B cell (primary cell): ENCODE results near the gene CNR2. TPM values are rescaled to one million over a fixed set of nuclear protein-coding genes. Genes with fewer than 3 reads are reported as not detected.

Experiments
- ATAC-seq: fragments of 200-7000 bp; cut with Tn5 transposase; one replicate; pipeline ENCODE4 v1.10.0; 2021; ENCODE audit warnings: low read depth, mild to moderate bottlenecking, moderate number of reproducible peaks, moderate library complexity
- CTCF ChIA-PET: fragments of 350-600 bp; sonication (Branson Sonifier 250); formaldehyde crosslinking; loops from one replicate; lab custom pipeline; 2021; ENCODE audit warnings: antibody characterized with exemption, inconsistent platforms; lab: Charles Lee
- POLR2A ChIA-PET: fragments of 350-600 bp; sonication (Branson Sonifier 250); formaldehyde crosslinking; loops from one replicate; lab custom pipeline; 2021; ENCODE audit warnings: antibody characterized with exemption; lab: Charles Lee
- DNase-seq: peaks from one replicate; pipeline ENCODE4 v3.0.0; 2013
- H2AFZ ChIP-seq: 2 replicates; pipeline ENCODE4 v1.6.1; 2012; ENCODE audit warnings: mild to moderate bottlenecking, low read depth, low read length; ENCODE audit not compliant: insufficient read depth, poor library complexity, severe bottlenecking
- H3K27ac ChIP-seq, 2 donors: 1 replicate in 1 of 2; 2 replicates in 1 of 2; pipeline ENCODE4 v1.5.1; 2012 to 2013; ENCODE audit warnings: low read length in 2 of 2, mild to moderate bottlenecking in 2 of 2, moderate library complexity in 1 of 2
- H3K27me3 ChIP-seq, 4 experiments: fragments of 200-600 bp in 1 of 4; sonication (generic) in 1 of 4; replicated peaks in 1 of 4; 1 replicate in 2 of 4; 2 replicates in 2 of 4; pipeline versions ENCODE4 v1.6.1 to v1.7.0; 2013 to 2016; ENCODE audit warnings: low read length in 3 of 4, mild to moderate bottlenecking in 2 of 4, mixed read lengths in 1 of 4, moderate library complexity in 1 of 4; ENCODE audit not compliant: insufficient read depth in 4 of 4, control insufficient read depth in 3 of 4; ENCODE audit errors: control extremely low read depth in 1 of 4
- H3K36me3 ChIP-seq, 2 experiments: replicated peaks in 1 of 2; 1 replicate in 1 of 2; 2 replicates in 1 of 2; pipeline versions ENCODE4 v1.6.1 to v1.7.1; 2013; ENCODE audit warnings: low read length in 1 of 2; ENCODE audit not compliant: insufficient read depth in 2 of 2, control insufficient read depth in 1 of 2; ENCODE audit errors: control extremely low read depth in 1 of 2, extremely low read depth in 1 of 2
- H3K4me1 ChIP-seq, 2 donors: fragments of 200-600 bp in 1 of 2; sonication (generic) in 1 of 2; 1 replicate in 1 of 2; 2 replicates in 1 of 2; pipeline versions ENCODE4 v1.5.1 to v1.6.1; 2013 to 2017; ENCODE audit warnings: low read length in 2 of 2; ENCODE audit not compliant: control insufficient read depth in 2 of 2, insufficient read depth in 2 of 2
- H3K4me2 ChIP-seq: replicated peaks from 2 replicates; pipeline ENCODE3; 2012; ENCODE audit warnings: mild to moderate bottlenecking, low read depth, low read length; ENCODE audit not compliant: poor library complexity, severe bottlenecking
- H3K4me3 ChIP-seq, 5 experiments: fragments of 200-600 bp in 1 of 5; sonication (generic) in 1 of 5; 1 replicate in 3 of 5; 2 replicates in 2 of 5; pipeline versions ENCODE4 v1.5.1 to v1.7.0; 2011 to 2016; ENCODE audit warnings: low read length in 4 of 5, mild to moderate bottlenecking in 4 of 5, low read depth in 2 of 5, control low read depth in 1 of 5, moderate library complexity in 1 of 5; ENCODE audit not compliant: insufficient read depth in 1 of 5; ENCODE audit errors: control extremely low read depth in 1 of 5, extremely low read depth in 1 of 5
- H3K79me2 ChIP-seq: fragments of 200-600 bp; sonication (generic); one replicate; pipeline ENCODE4 v1.6.0; 2016; ENCODE audit warnings: low read length; ENCODE audit not compliant: control insufficient read depth, insufficient read depth
- H3K9ac ChIP-seq: fragments of 200-600 bp; sonication (generic); 2 replicates; pipeline ENCODE4 v1.6.1; 2017; ENCODE audit warnings: mild to moderate bottlenecking, low read length, moderate library complexity
- H3K9me3 ChIP-seq, 3 donors: one replicate each; pipeline versions ENCODE4 v1.6.1 to v1.7.1; 2013; ENCODE audit warnings: low read length in 2 of 3; ENCODE audit not compliant: control insufficient read depth in 2 of 3, insufficient read depth in 1 of 3; ENCODE audit errors: control extremely low read depth in 1 of 3
- H4K20me1 ChIP-seq: 2 replicates; pipeline ENCODE4 v1.6.0; 2012; ENCODE audit warnings: mild to moderate bottlenecking, low read length; ENCODE audit not compliant: insufficient read depth, control insufficient read depth, poor library complexity, severe bottlenecking
- H3K27ac Mint-ChIP-seq: one replicate; pipeline ENCODE4 v1.8.0; 2021; ENCODE audit warnings: mixed read lengths
- H3K27me3 Mint-ChIP-seq: one replicate; pipeline ENCODE4 v1.8.0; 2021; ENCODE audit warnings: mixed read lengths
- H3K4me1 Mint-ChIP-seq: one replicate; pipeline ENCODE4 v1.8.0; 2021; ENCODE audit warnings: mixed read lengths
- H3K4me3 Mint-ChIP-seq: one replicate; pipeline ENCODE4 v1.8.0; 2021; ENCODE audit warnings: mixed read lengths
- H3K9me3 Mint-ChIP-seq: one replicate; pipeline ENCODE4 v1.8.0; 2022; ENCODE audit warnings: mixed read lengths; ENCODE audit not compliant: insufficient read depth
- CTCF ChIP-seq: fragments of 200-600 bp; IDR thresholded peaks from one replicate; pipeline ENCODE4 v1.8.0; 2022; ENCODE audit warnings: antibody characterized with exemption, mild to moderate bottlenecking
- EZH2 ChIP-seq: IDR thresholded peaks from 2 replicates; pipeline ENCODE4 v1.6.1; 2012; ENCODE audit warnings: borderline replicate concordance, low read depth, mild to moderate bottlenecking, moderate library complexity, low read length; ENCODE audit not compliant: insufficient read depth, poor library complexity, severe bottlenecking
- WGBS: methylation state at CpG from one replicate; pipeline ENCODE4 v1.1.5; 2013; ENCODE audit warnings: missing lambda C conversion rate; ENCODE audit not compliant: insufficient coverage; 5-methylcytosine and 5-hydroxymethylcytosine counted together
- intact Hi-C: fragments of 100-400 bp; cut with micrococcal nuclease; formaldehyde crosslinking; loops from one replicate; pipeline ENCODE4 v1.10.0; 2022
- polyA plus RNA-seq: library from polyadenylated mRNA; depleted of rRNA; stranded (reverse); fragments of >200 nt; gene quantifications from 2 replicates; pipeline ENCODE4 v1.2.3, GENCODE V29; 2012
- total RNA-seq, 2 donors: library from RNA; stranded (reverse); fragments of 120-200 nt in 1 of 2; gene quantifications; 1 replicate in 1 of 2; 2 replicates in 1 of 2; pipeline versions ENCODE4 v1.2.3 to v1.2.4, GENCODE V29; 2013 to 2022

The CNR2 gene
- total and polyA plus RNA-seq, 2 donors (not counting 1 experiment from before 2014, with no cell fraction given), result 45.6 to 63.4 TPM

- Histone ChIP-seq H3K4me3 (no peak overlapping the region), H3K36me3 (peaks cover 1 to 14% of the 10 kb centered on the region in 2 experiments), H3K27ac (peak overlapping the region; percentile 93 to 98), H3K4me2 (peak overlapping the region; percentile 90), H4K20me1 (peaks cover 8% of the 10 kb centered on the region), H3K9me3 (no peaks in the 10 kb centered on the region), H3K9ac (no peak overlapping the region), H3K27me3 (no peaks in the 10 kb centered on the region), H2AFZ (no peak overlapping the region), H3K79me2 (peaks cover 29% of the 10 kb centered on the region), H3K4me1 (peaks cover 51 to 55% of the 10 kb centered on the region in 2 donors)
- H3K4me3 Mint-ChIP-seq, result peak overlapping the region; percentile 100
- no peak for ATAC-seq
- H3K27ac Mint-ChIP-seq, result peak overlapping the region; percentile 68
- no peak for DNase-seq
- no peaks in the 10 kb centered on the region for H3K9me3 Mint-ChIP-seq
- TF ChIP-seq EZH2, result no peak
- TF ChIP-seq CTCF, result no peak
- ChIA-PET CTCF (interaction anchor here (0.6 to 4.3 kb wide), 13 partner anchors 10 to 212 kb away, joined by 3 to 40 read pairs (median 6); no protein-coding TSS in a partner anchor), POLR2A (interaction anchor here (0.8 to 4.6 kb wide), 3 partner anchors 25 to 46 kb away, joined by 3 to 36 read pairs (median 10); no protein-coding TSS in a partner anchor)
- peaks cover 63% of the 10 kb centered on the region for H3K4me1 Mint-ChIP-seq
- 94% methylated on average over 4 of the region's 7 CpGs for WGBS
- no peaks in the 10 kb centered on the region for H3K27me3 Mint-ChIP-seq
- intact Hi-C loops, result no loop called here
These were observed 43.9 kb upstream of the CNR2 start for GRCh38 chr1:23957096-23957495.

GRCh38 chr1:23953020-23953419, 39.9 kb upstream of the CNR2 start:
- no CpG with 5 or more reads among the region's 3 CpGs for whole genome bisulfite sequencing
- CTCF ChIA-PET, result interaction anchor here (0.6 to 1.7 kb wide), 4 partner anchors 10 to 142 kb away, joined by 3 to 6 read pairs (median 4); no protein-coding TSS in a partner anchor
- H3K4me3 ChIP-seq, result no peak overlapping the region
- DNase-seq, result no peak
- intact Hi-C loops, result no loop called here
- peaks cover 33 to 38% of the 10 kb centered on the region in 2 donors for H3K4me1 ChIP-seq
- peaks cover 0 to 4% (median 0%) of the 10 kb centered on the region in 3 donors for H3K9me3 ChIP-seq
- POLR2A ChIA-PET, result interaction anchor here (1.1 kb wide), 1 partner anchor 21 kb away, joined by 12 read pairs; no protein-coding TSS in a partner anchor
- ATAC-seq, result no peak
- TF ChIP-seq EZH2 (no peak), CTCF (no peak)
- H3K4me2 ChIP-seq, result no peak overlapping the region
- Mint-ChIP-seq H3K27me3 (no peaks in the 10 kb centered on the region), H3K9me3 (no peaks in the 10 kb centered on the region), H3K4me1 (peaks cover 43% of the 10 kb centered on the region), H3K27ac (peak overlapping the region; percentile 46), H3K4me3 (no peak overlapping the region)
- H3K36me3 ChIP-seq, result no peaks in the 10 kb centered on the region
- no peaks in the 10 kb centered on the region for H4K20me1 ChIP-seq
- peak overlapping the region in 1 of 2 donors; percentile 15 for H3K27ac ChIP-seq
- peaks cover 8% of the 10 kb centered on the region for H3K79me2 ChIP-seq
- no peak overlapping the region for H2AFZ ChIP-seq
- no peak overlapping the region for H3K9ac ChIP-seq
- no peaks in the 10 kb centered on the region for H3K27me3 ChIP-seq
